HG02870 (cell line): ENCODE measurements around the gene GPS1.

Experiments used
- ATAC-seq: cut with Tn5 transposase; IDR thresholded peaks from one replicate; pipeline ENCODE4 v1.9.1; 2021; ENCODE audit warnings: mild to moderate bottlenecking, moderate library complexity; ENCODE audit not compliant: unreplicated experiment

GPS1 gene

GRCh38 chr17:82041144-82041814, 10.4 kb upstream of the GPS1 start:
- no peak for ATAC-seq

- no peak for ATAC-seq
Measured at GRCh38 chr17:82042649-82043048, 9.0 kb upstream of the GPS1 start.

GRCh38 chr17:82043507-82043906, 8.2 kb upstream of the GPS1 start:
- no peak for ATAC-seq

- no peak for ATAC-seq
Measured at GRCh38 chr17:82045936-82046484, 5.7 kb upstream of the GPS1 start.

- no peak for ATAC-seq
Measured at GRCh38 chr17:82046903-82047302, 4.8 kb upstream of the GPS1 start.

GRCh38 chr17:82047379-82047778, 4.3 kb upstream of the GPS1 start:
- no peak for ATAC-seq

GRCh38 chr17:82047914-82048570, 3.7 kb upstream of the GPS1 start:
- no peak for ATAC-seq

- ATAC-seq, result no peak
Measured at GRCh38 chr17:82048571-82048971, 3.1 kb upstream of the GPS1 start.

- ATAC-seq, result no peak
Measured at GRCh38 chr17:82049106-82049505, 2.6 kb upstream of the GPS1 start.

GRCh38 chr17:82049521-82049971, 2.2 kb upstream of the GPS1 start:
- no peak for ATAC-seq

GRCh38 chr17:82050152-82050760, 1.4 kb upstream of the GPS1 start:
- no peak for ATAC-seq

GRCh38 chr17:82050761-82051641, 697 bp upstream of the GPS1 start:
- no peak for ATAC-seq

GRCh38 chr17:82052638-82053059, 951 bp downstream of the GPS1 start:
- ATAC-seq, result no peak

GRCh38 chr17:82053130-82053529, 1.4 kb downstream of the GPS1 start:
- no peak for ATAC-seq

GRCh38 chr17:82053556-82054263, 2.0 kb downstream of the GPS1 start:
- ATAC-seq, result no peak

GRCh38 chr17:82054351-82055022, 2.8 kb downstream of the GPS1 start:
- ATAC-seq, result no peak

- no peak for ATAC-seq
Measured at GRCh38 chr17:82055023-82055964, 3.6 kb downstream of the GPS1 start.

- no peak for ATAC-seq
Measured at GRCh38 chr17:82055965-82056728, 4.4 kb downstream of the GPS1 start.
